GM18508 (cell line): ENCODE data around the gene ARMC12.
"Not testable (repeated sequence)": the region's sequence is repeated elsewhere in the genome, so short reads cannot be mapped to it uniquely, and the experiment has no call there.

Experiments
- ATAC-seq: cut with Tn5 transposase; IDR thresholded peaks from one replicate; pipeline ENCODE4 v1.9.1; 2021; ENCODE audit warnings: moderate number of reproducible peaks; ENCODE audit not compliant: insufficient read depth, unreplicated experiment

The ARMC12 gene, protein sequence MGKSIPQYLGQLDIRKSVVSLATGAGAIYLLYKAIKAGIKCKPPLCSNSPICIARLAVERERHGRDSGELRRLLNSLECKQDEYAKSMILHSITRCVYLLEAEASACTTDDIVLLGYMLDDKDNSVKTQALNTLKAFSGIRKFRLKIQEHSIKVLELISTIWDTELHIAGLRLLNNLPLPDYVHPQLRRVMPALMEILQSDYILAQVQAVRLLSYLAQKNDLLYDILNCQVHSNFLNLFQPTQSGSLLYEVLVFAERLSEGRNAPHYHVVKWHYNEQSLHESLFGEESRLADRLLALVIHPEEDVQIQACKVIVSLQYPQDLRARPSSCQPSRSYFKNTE

DNA sequence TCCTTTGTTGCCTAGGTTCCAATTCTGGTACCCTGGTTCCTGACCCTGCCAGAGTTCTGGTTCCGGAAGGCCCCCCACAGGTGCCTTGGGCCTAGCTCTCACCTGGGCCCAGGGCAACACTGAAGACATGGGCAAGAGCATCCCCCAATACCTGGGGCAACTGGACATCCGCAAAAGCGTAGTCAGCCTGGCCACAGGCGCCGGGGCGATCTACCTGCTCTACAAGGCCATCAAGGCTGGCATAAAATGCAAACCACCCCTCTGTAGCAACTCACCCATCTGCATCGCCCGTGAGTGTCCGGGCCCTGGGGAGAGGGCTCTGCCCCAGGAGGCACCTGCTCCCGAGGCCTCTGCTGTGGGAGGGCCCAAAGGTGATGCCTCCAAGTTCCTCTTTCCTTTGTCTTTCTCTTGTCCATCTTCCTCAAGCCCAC lies at the start of gene ARMC12:
ARMC12 (plus strand) TSS at position 51 of the 431 bp plus-strand sequence; CDS start at position 128, 77 bp downstream.
- no peak for ATAC-seq

DNA sequence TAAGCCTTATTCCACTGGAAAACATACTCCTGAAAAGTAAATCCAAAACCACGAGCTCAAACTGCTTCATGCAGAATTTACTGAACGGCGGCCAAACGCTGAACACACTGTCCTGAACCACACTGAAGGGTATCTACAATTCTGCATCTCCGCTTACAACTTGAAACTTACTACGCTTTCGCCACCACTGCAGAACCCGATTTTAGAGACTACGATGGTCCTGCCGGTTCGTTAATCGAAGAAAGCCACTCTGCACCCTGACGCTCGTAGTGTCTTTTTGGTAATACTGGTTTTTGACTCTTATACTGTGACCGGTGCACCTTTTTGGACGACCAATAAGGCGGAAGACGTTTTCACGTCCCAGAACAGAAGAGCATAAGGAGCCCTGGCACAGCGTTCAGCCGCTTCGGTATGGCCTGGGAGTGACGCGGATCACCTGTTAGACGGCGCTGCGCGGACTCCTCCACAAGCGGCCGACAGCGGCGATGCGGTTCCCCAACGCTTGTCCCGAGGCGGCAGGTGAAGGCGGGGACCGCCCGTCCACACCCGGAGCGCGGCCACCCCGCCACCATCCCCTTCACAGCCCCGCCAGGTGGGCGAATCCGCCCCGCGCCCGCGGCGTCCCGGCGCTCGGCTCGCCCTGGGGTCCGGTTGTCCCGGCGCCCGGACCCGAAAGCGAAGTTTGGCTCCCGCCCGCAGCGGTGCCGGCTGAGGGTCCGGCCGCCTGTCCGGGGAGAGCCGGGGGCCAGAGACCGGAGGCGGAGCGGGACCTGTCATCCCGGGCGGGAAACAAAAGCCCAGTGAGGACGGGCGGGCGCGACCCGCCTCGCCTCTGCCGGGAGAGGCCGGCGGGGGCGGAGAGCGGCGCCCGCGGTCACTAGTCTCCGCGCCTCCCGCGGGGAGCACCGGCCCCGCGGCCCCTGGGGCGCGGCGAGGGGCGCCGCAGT lies 48.9 kb upstream of the ARMC12 start:
- no peak for ATAC-seq

DNA sequence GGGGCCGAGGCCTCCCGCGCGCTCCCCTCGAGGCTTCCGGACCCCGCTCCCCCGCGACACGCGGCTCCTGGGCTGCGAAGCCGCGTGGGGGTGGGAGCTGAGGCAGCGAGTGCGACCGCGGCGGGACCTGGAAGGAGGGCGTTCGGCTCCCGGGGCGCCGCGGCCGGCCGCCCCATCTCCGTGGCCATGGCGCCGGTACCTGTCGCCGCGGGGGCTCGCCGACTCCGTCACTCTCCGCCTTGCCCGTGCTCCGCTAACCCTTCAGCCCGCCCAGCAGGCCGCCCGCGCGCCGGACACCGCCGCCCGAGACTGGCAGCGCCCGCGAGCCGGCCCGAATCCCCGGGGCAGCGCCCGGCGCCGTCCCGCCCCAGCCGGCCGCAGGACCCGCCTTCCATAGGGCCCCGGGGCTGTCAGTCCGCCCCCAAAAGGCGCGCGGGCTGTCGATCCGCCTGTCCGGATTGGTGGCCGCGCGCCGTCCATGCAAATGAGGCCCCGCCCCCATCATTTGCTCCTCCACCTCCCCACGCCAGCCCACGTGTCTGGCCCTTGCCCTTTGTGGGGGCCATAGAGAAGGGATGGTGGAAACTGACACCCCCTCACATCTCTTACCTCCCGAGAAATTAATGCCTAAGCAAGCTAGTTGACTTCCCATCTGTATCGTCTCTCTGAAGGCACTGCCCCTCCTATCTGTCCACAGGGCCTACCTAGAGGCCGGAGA lies 48.1 kb upstream of the ARMC12 start, which contains the start of gene FKBP5:
FKBP5 (minus strand) TSS at position 311 of the 718 bp plus-strand sequence. CDS start 46,091 bp downstream, outside the sequence.
- ATAC-seq = peak; percentile 55

DNA sequence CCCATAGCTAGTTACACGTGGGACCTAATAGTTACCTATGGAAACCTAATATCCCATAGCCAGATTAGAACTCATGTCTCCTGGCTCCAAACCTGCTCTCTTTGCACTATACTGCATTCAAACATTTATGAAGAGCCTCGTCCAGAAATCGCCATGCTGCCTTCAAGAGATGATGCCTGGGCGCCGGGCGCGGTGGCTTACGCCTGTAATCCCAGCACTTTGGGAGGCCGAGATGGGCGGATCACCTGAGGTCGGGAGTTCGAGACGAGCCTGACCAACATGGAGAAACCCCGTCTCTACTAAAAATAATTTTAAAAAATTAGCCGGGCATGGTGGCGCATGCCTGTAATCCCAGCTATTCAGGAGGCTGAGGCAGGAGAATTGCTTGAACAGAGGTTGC lies 46.8 kb upstream of the ARMC12 start:
- not testable (repeated sequence) for ATAC-seq

DNA sequence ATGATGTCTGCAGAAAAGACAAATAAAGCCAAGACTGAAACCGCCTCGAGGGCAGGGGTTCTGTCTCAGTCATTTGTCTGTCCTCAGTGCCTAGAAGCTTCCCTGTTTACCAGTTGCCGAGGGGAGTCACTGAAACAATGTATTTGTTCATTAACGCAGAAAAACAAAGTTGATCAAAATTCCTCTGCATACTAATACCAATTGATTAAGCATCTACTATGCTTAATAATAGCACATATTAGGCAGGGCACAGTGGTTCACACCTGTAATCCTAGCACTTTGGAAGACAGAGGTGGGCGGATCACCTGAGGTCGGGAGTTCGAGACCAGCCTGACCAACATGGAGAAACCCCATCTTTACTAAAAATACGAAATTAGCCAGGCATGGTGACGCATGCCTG lies 46.3 kb upstream of the ARMC12 start:
- ATAC-seq = no peak

DNA sequence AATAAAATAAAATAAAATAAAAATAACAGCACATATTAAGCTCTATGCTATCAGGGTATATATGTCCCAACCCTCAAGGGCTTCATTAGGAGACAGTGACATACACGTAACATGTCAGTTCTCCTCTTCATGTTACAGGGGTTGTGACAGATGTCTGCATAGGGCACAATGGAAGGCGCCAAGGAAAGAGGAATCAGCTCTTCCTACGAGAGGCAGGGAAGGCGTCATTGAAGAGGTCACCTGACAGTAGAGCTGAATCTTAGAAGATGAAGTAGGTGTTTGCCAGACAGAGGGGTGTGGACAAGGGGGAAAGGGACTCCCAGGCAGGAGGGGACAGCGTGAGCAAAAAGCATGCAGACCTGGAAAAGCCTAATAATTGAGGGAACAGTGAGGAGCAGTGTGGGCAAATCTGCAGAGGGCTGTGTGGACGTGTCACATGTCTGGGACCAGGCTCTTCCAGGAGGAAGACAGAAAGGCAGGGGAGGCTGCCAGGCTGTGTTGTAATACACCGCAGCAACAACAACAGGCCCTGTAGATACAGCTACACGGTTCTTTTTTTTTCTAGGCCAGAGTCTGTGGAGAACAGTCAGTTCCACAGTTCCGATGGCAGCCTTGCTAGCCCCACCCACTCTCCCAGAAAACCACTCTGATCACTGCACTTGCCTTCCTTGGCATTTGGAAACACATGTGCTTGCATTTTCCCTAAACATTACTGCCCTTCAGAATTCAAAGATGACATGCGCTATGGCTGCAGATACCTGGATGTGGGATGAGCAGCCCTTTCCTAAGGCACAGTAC lies 45.6 kb upstream of the ARMC12 start:
- no peak for ATAC-seq

DNA sequence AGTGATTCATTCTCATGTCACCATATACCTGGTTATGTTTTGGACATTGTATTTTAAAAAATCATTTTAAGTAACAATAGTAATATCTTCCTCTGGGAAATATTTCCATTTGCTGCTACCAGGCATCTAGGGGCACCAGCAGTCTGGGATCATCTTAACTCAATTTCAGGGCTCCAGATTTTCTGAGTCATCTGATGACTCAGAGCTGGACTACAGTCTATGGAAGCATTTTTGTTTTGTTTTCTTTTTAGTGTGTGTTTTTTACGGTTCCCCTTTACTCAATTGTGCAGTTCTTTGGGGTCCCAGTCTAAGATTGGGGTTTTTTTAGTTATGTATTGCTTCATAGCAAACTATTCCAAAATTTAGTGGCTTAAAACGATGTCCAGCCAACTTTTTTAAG lies 42.4 kb upstream of the ARMC12 start:
- ATAC-seq = no peak

DNA sequence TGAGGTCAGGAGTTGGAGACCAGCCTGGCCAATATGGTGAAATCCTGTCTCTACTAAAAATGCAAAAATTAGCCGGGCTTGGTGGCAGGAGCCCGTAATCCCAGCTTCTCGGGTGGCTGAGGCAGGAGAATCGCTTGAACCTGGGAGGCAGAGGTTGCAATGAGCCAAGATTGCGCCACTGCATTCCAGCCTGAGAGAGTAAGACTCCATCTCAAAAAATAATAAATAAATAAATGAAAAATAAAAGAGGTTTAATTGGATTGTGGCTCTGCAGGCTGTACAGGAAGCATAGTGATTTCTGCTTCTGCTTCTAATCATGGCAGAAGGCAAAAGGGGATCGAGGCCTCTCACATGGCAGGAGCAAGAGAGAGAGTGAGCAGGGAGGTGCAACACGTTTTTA lies 38.4 kb upstream of the ARMC12 start:
- ATAC-seq = not testable (repeated sequence)

DNA sequence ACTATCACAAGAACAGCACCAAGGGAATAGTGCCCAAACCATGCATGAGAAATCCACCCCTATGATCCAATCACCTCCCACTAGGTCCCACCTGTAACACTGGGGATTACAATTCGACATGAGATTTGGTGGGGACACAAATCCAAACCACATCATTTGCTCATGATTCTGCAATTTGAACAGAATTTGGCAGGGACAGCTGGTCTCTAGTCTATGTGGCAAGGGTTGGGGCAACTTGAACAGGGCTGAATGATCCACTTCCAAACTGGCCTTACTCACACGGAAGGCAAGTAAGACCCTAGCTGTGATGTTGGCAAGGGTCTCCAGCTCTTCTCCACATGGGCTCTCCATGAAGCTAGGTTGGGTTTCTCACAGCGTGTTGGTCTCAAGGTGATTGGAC lies 38.0 kb upstream of the ARMC12 start:
- no peak for ATAC-seq

DNA sequence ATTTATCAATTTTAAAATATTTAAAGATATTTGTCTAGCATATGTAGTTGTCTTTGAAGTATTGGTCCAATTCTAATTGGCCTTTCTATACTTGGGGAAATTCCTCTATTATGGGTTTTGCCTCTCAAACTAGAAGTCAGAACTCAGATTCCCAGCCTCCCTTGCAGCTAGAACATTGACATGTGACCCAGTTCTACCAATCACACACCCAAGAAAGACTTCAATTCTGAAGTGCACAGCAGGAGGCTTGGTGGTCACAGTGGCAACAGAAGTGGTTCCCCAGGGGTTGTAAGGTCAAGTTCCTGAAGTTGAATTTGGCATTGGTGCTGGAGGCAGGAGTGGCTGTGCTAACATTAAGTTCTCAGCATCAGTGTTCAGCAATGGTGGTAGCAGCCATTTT lies 33.3 kb upstream of the ARMC12 start:
- no peak for ATAC-seq

DNA sequence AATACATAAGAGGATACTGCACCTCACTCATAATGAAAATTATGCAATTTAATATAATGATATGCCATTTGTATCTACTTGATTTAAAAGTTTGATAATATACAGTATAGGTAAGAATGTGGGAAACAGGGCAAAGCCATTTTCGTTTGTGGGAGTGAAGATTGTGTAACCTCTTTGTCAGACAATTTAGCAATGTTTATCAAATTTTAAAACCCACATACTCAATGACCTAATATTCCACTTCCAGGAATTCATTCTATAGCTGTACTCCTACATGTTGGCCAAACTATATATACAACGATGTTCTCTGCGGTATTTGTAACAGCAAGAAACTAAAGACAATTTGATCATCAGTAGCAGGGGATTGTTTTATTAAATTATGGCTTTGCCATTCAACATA lies 30.4 kb upstream of the ARMC12 start:
- ATAC-seq = no peak

DNA sequence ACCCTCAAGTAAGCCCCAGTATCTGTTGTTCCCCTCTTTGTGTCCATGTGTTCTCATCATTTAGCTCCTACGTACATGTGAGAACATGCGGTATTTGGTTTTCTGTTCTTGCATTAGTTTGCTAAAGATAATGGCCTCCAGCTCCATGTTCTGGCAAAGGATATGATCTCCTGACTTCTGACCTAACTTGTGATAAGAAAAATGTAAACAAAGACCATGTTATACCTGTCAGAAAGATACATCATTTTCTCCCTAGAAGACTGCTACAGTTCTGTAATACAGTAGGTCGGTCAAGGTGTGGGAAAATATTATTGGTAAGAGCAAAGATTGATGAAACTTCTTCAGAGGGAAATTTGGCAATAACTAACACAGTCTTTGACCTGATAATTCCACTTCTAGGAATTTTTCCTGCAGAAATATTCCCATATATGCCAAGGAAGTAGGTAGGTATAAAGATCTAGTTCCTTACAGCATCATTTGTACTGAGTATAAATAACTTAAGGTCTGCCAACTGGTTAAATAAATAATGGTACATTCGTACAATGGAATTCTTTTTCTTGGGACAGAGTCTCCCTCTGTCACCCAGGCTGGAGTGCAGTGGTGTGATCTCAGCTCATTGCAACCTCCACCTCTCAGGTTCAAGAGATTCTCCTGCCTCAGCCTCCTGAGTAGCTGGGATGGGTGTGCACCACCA lies 29.0 kb upstream of the ARMC12 start:
- ATAC-seq = no peak

DNA sequence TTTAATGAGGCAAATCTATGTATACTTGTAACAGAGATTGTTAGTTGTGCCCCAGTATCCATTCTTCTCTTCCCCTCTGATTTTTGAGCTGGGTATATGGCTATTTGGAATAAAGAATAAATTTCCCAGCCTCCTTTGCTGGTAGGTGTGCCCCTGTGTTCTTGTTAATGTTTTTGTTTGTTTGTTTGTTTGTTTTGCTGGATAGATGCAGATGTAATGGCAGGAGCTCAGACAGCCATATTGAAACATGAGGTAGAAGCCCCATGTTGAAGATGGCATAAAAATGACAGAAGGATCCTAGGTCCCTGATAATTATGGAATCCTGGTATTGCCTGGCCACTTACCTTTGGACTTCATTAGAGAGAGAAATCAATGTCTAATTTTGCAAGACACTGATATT lies 28.2 kb upstream of the ARMC12 start:
- no peak for ATAC-seq

DNA sequence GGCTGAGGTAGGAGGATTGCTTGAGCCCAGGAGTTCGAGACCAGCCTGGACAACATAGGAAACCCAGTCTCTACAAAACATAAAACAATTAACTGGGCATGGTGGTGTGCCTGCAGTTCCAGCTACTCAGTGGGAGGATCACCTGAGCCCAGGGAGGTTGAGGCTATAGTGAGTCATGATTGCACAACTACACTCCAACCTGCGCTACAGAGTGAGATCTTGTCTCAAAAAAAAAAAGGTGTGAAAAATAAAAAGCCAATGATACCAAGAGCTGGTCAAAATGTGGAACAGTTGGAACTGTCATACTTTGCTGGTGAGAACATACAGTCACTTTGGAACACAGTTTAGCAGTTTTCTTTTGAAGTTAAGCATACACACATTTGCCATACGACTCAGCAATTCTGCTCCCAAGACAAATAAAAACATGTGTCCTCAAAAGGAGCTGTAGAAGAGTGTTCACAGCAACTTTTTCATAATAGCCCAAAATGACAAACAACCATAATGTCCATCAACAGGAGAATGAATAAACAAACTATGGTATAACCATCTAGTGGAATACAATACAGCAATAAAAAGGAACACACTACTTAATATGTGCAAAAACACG lies 26.5 kb upstream of the ARMC12 start:
- ATAC-seq = no peak

DNA sequence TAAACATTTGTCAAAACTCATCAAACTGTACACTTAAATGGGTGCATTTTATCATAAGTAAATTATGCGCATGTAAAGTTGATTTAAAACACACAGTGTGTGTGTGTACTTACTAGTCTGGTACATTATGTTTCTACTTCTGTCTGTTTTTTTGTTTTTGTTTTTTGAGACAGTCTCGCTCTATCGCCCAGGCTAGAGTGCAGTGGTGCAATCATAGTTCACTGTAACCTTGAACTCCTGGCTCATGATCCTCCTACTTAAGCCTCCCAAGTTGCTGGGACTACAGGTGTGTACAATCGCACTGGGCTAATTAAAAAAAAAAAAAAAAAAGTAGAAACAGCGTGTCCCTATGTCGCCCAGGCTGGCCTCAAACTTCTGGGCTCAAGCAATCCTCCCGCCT lies 25.1 kb upstream of the ARMC12 start:
- no peak for ATAC-seq

DNA sequence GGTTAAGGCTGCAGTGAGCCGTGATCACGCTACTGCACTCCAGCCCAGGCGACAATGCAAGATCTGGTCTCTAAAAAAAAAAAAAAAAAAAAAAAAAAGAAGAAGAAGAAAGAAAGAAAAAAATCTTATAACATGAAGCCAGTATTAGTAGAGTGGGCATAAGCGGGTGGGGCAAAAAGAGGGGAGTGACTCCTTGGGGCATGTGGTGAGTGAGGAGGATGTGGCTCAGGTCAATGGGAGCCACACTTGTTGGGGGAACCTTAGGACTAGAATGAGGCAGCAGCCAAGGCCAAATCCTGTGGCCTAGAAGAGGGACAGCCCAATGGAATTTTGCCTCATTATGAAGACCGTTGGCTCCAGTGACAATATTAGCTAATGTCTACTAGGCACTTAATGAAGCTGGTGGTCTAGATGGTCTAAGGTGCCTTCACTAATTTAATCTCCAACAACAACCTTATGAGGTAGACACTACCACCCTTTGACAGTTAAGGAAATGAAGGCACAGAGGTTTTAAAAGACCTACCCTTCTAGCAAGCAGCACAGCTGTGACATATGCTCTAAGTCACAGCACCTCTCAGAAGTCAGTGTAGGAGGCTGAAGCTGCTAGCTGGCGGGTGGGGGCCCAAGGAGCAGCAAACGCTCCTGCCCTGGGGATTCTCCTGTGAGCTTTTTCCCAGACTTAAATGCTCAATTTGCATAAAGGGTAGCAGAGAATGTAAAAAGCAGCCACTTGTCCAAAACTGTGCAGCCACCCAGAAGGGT lies 23.6 kb upstream of the ARMC12 start:
- no peak for ATAC-seq

DNA sequence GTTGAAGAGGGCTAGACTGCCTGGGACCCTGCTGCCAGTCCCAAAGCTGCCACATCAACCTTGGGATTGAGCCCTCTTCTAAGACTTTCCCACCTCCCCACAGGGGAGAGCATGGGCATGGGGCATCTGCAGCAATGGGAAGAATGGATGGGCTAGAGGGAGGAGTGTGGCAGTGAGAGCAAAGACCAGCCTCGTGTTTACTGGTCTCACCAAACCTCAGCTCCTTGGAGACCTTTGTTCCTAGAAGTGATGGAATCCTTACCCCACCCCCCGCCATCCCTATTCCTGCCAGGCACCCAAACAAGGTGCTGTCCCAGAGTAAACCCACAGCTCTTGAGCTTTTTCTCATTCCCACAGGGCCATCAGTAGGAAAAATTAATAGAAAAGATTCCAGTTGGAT lies 20.0 kb upstream of the ARMC12 start:
- no peak for ATAC-seq
